Measurements from ENCODE around the gene MYH11.

MYH11 gene

DNA sequence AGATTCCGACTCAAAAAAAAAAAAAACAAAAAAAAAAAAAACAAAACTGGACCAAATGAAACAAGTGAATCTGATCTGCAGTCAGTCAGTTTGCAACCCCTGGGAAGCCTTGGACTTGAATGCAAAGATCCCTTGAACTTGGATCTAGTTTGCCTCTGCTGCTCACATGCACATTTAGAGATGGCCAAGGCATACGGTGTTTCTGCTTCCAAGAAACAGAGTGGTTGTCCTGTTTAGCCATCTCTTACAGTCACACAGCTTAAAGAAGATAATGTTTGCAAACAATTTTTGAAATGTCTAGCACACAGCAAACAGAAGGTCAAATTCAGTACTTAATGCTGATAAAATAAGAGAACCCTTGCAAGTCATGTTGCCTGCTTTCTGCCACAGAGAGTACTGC, 202.2 kb downstream of the MYH11 start:
- DNase-seq: no peak

DNA sequence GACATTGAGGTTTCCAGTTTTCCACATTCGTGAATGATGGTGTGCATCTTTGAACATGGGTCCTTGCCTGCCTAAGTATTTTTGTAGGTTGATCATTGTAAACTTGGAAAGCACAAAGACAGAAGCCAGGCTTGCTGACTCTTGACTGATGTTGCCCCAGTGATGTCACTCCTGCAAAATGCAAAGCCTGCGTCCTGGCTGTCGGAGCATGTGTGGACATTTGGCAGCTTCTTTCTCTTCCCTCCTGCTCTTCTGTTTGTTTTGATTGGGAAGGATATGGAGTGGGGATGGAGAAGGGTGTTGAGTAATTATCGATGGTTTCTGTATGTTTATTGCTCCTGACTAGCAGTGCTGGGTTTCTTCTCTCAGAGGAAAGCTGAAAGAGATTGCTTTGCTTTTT, 203.6 kb downstream of the MYH11 start:
- DNase-seq: no peak

All from activated CD8-positive, alpha-beta memory T cell treated with anti-CD3 and anti-CD28 coated beads, Interleukin-2, amount 50 U/mL, for 48 hours (primary cell).